Measurements from ENCODE around the gene LHPP. TPM values are rescaled to one million over a fixed set of nuclear protein-coding genes. Genes with fewer than 3 reads are reported as not detected.

The LHPP gene
- total RNA-seq, 2 experiments from 2014 or later: 15.3 to 19.6 TPM

GRCh38 chr10:124537166-124537725 is 75.6 kb downstream of the LHPP start:
- Histone ChIP-seq H3K27me3 (ENCODE audit: control insufficient read depth in 1 of 2, insufficient read depth in 2 of 2, low read length in 2 of 2) (no peaks in the 10 kb centered on the region), H3K4me1 (ENCODE audit: insufficient read depth, low read length) (peaks cover 17% of the 10 kb centered on the region), H3K4me3 (ENCODE audit: low read length) (no peak overlapping the region), H3K9me3 (ENCODE audit: control insufficient read depth in 1 of 2, insufficient read depth in 1 of 2, low read length in 2 of 2) (no peaks in the 10 kb centered on the region), H3K27ac (ENCODE audit: low read depth in 1 of 2, low read length in 2 of 2) (no peak overlapping the region), H3K36me3 (ENCODE audit: insufficient read depth, low read length) (no peaks in the 10 kb centered on the region)
- H3K27ac Mint-ChIP-seq: no peak overlapping the region
- DNase-seq: no peak
- TF ChIP-seq CTCF (IDR thresholded peaks at IDR 0.05): no peak
- H3K36me3 Mint-ChIP-seq (ENCODE audit: low read depth): no peaks in the 10 kb centered on the region
- H3K4me1 Mint-ChIP-seq (ENCODE audit: low read depth): no peaks in the 10 kb centered on the region
- ChIA-PET CTCF (no interaction called here), POLR2A (interaction anchor here (5.5 kb wide), 1 partner anchor 208 kb away, joined by 21 read pairs; the partner anchor contains the start of gene FAM53B)
- ATAC-seq (ENCODE audit: poor library complexity): no peak
- no peaks in the 10 kb centered on the region for H3K27me3 Mint-ChIP-seq
- H3K9me3 Mint-ChIP-seq: no peaks in the 10 kb centered on the region
- no peak overlapping the region for H3K4me3 Mint-ChIP-seq
- intact Hi-C loops (cut with DNase I, micrococcal nuclease): loop anchor here (5.0 to 10.0 kb wide), 2 partner anchors 90 to 108 kb away; no protein-coding TSS in a partner anchor

- CTCF ChIA-PET: interaction anchor here (1.6 to 1.7 kb wide), 2 partner anchors 8 to 211 kb away, joined by 5 to 7 read pairs; no protein-coding TSS in a partner anchor
- ATAC-seq (ENCODE audit: poor library complexity) (no peak), DNase-seq (no peak)
- Histone ChIP-seq H3K27me3 (ENCODE audit: control insufficient read depth in 1 of 2, insufficient read depth in 2 of 2, low read length in 2 of 2) (no peaks in the 10 kb centered on the region), H3K9me3 (ENCODE audit: control insufficient read depth in 1 of 2, insufficient read depth in 1 of 2, low read length in 2 of 2) (no peaks in the 10 kb centered on the region), H3K4me1 (ENCODE audit: insufficient read depth, low read length) (peaks cover 17% of the 10 kb centered on the region), H3K4me3 (ENCODE audit: low read length) (no peak overlapping the region), H3K27ac (ENCODE audit: low read depth in 1 of 2, low read length in 2 of 2) (no peak overlapping the region), H3K36me3 (ENCODE audit: insufficient read depth, low read length) (no peaks in the 10 kb centered on the region)
- intact Hi-C loops (cut with DNase I, micrococcal nuclease): loop anchor here (5.0 to 10.0 kb wide), 2 partner anchors 89 to 107 kb away; no protein-coding TSS in a partner anchor
- Mint-ChIP-seq H3K36me3 (ENCODE audit: low read depth) (no peaks in the 10 kb centered on the region), H3K4me1 (ENCODE audit: low read depth) (no peaks in the 10 kb centered on the region), H3K27me3 (no peaks in the 10 kb centered on the region), H3K27ac (no peak overlapping the region), H3K9me3 (no peaks in the 10 kb centered on the region), H3K4me3 (no peak overlapping the region)
- POLR2A ChIA-PET: interaction anchor here (5.5 kb wide), 1 partner anchor 208 kb away, joined by 21 read pairs; the partner anchor contains the start of gene FAM53B
- TF ChIP-seq CTCF (IDR thresholded peaks at IDR 0.05): no peak
Observed at GRCh38 chr10:124537891-124538290, 76.3 kb downstream of the LHPP start.

GRCh38 chr10:124538706-124539105 is 77.1 kb downstream of the LHPP start:
- POLR2A ChIA-PET: interaction anchor here (1.1 to 5.5 kb wide), 2 partner anchors 181 to 207 kb away, joined by 5 to 21 read pairs; partner anchors contain the start of gene FAM53B
- Histone ChIP-seq H3K9me3 (ENCODE audit: control insufficient read depth in 1 of 2, insufficient read depth in 1 of 2, low read length in 2 of 2) (no peaks in the 10 kb centered on the region), H3K27ac (ENCODE audit: low read depth in 1 of 2, low read length in 2 of 2) (no peak overlapping the region), H3K36me3 (ENCODE audit: insufficient read depth, low read length) (no peaks in the 10 kb centered on the region), H3K27me3 (ENCODE audit: control insufficient read depth in 1 of 2, insufficient read depth in 2 of 2, low read length in 2 of 2) (no peaks in the 10 kb centered on the region), H3K4me1 (ENCODE audit: insufficient read depth, low read length) (peaks cover 17% of the 10 kb centered on the region), H3K4me3 (ENCODE audit: low read length) (no peak overlapping the region)
- Mint-ChIP-seq H3K4me3 (no peak overlapping the region), H3K9me3 (no peaks in the 10 kb centered on the region), H3K36me3 (ENCODE audit: low read depth) (no peaks in the 10 kb centered on the region), H3K4me1 (ENCODE audit: low read depth) (no peaks in the 10 kb centered on the region), H3K27me3 (no peaks in the 10 kb centered on the region), H3K27ac (no peak overlapping the region)
- CTCF ChIA-PET: interaction anchor here (1.6 to 3.0 kb wide), 4 partner anchors 9 to 210 kb away, joined by 5 to 28 read pairs (median 9); no protein-coding TSS in a partner anchor
- TF ChIP-seq CTCF (IDR thresholded peaks at IDR 0.05): no peak
- intact Hi-C loops (cut with DNase I, micrococcal nuclease): loop anchor here (5.0 to 10.0 kb wide), 2 partner anchors 89 to 106 kb away; no protein-coding TSS in a partner anchor
- DNase-seq (no peak), ATAC-seq (ENCODE audit: poor library complexity) (no peak)

Measured in CD4-positive, alpha-beta T cell (primary cell).